K562 (cell line): ENCODE measurements around the gene SLC25A17. TPM values are rescaled to one million over a fixed set of nuclear protein-coding genes. Genes with fewer than 3 reads are reported as not detected.

ENCODE experiments used
- ARID4B ChIP-seq: sonication (generic); formaldehyde crosslinking; IDR thresholded peaks from 2 replicates; pipeline ENCODE4 v1.8.0; 2022; ENCODE audit warnings: mild to moderate bottlenecking, missing genetic modification reagents
- CCNT2 ChIP-seq: IDR thresholded peaks from 2 replicates; pipeline ENCODE4 v1.6.1; 2011; ENCODE audit warnings: borderline replicate concordance, low read depth, mild to moderate bottlenecking, moderate library complexity, mixed read lengths, low read length; ENCODE audit not compliant: insufficient read length; ENCODE audit errors: extremely low read depth
- CTBP1 ChIP-seq: fragments of 450-650 bp; IDR thresholded peaks from 2 replicates; pipeline ENCODE4 v1.6.1; 2016; ENCODE audit warnings: borderline replicate concordance
- DACH1 ChIP-seq: fragments of 450-650 bp; IDR thresholded peaks from 2 replicates; pipeline ENCODE4 v1.6.1; 2018; ENCODE audit not compliant: partially characterized antibody
- DIDO1 ChIP-seq: fragments of 450-650 bp; IDR thresholded peaks from 2 replicates; pipeline ENCODE4 v1.6.1; 2016; ENCODE audit warnings: low read depth, missing biosample characterization, missing genetic modification characterization
- ELF1 ChIP-seq: fragments of 200-800 bp; sonication (Bioruptor generic); IDR thresholded peaks from 2 replicates; pipeline ENCODE4 v1.6.1; 2016; ENCODE audit warnings: missing genetic modification characterization, missing compliant biosample characterization
- KLF1 ChIP-seq: fragments of 450-650 bp; IDR thresholded peaks from 2 replicates; pipeline ENCODE4 v1.6.1; 2016; ENCODE audit warnings: missing genetic modification characterization, missing compliant biosample characterization
- MBD2 ChIP-seq: sonication (generic); IDR thresholded peaks from 2 replicates; pipeline ENCODE4 v1.6.1; 2016; ENCODE audit warnings: low read depth, borderline replicate concordance
- MEF2A ChIP-seq: IDR thresholded peaks from 2 replicates; pipeline ENCODE4 v1.6.1; 2011; ENCODE audit warnings: low read depth, mild to moderate bottlenecking, low read length, moderate library complexity; ENCODE audit not compliant: control insufficient read depth
- SREBF1 ChIP-seq: fragments of 150-350 bp; IDR thresholded peaks from 2 replicates; pipeline ENCODE4 v1.6.1; 2014; ENCODE audit warnings: antibody characterized with exemption, low read depth, low read length, borderline replicate concordance
- TAL1 ChIP-seq: fragments of 450-650 bp; IDR thresholded peaks from 2 replicates; pipeline ENCODE4 v1.6.1; 2016; ENCODE audit warnings: mild to moderate bottlenecking
- TBP ChIP-seq: optimal IDR thresholded peaks from 2 replicates; pipeline ENCODE3; 2011; ENCODE audit warnings: low read depth, low read length, improper control_type of control experiment
- U2AF2 ChIP-seq: fragments of 200-400 bp; formaldehyde crosslinking; optimal IDR thresholded peaks from 2 replicates; pipeline ENCODE3; 2017; ENCODE audit warnings: low read depth, mild to moderate bottlenecking, low read length
- VEZF1 ChIP-seq: fragments of 200-800 bp; sonication (Bioruptor generic); IDR thresholded peaks from 2 replicates; pipeline ENCODE4 v1.6.1; 2017; ENCODE audit warnings: missing genetic modification characterization, missing compliant biosample characterization
- ZBTB7A ChIP-seq: IDR thresholded peaks from 2 replicates; pipeline ENCODE4 v1.6.1; 2011; ENCODE audit warnings: low read depth, mild to moderate bottlenecking, low read length, moderate library complexity, borderline replicate concordance; ENCODE audit not compliant: control insufficient read depth
- ZNF395 ChIP-seq: fragments of 200-800 bp; sonication (Bioruptor generic); IDR thresholded peaks from 2 replicates; pipeline ENCODE4 v1.6.1; 2017; ENCODE audit warnings: missing genetic modification characterization, missing compliant biosample characterization
- ZNF551 ChIP-seq: fragments of 250-450 bp; sonication (Bioruptor Pico); IDR thresholded peaks from 2 replicates; pipeline ENCODE4 v1.5.0; 2021; ENCODE audit warnings: mild to moderate bottlenecking, moderate library complexity
- polyA plus RNA-seq, 8 experiments: library from polyadenylated mRNA; depleted of rRNA in 4 of 8; stranded (reverse) in 5 of 8; unstranded in 3 of 8; fragments of >200 nt; fragmentation: Nextera tagmentation in 2 of 8; fragmentation: Illumina TruSeq in 1 of 8; extraction: Ambion mirVana in 2 of 8; extraction: Trizol in 1 of 8; gene quantifications; 2 replicates each; pipeline versions ENCODE4 v1.2.1 to v1.2.3, GENCODE V29; 2011 to 2014; ENCODE audit warnings: inconsistent platforms in 1 of 8, missing spikeins in 1 of 8
- total RNA-seq, 7 experiments: library from RNA; depleted of rRNA in 6 of 7; stranded (reverse); fragments of >200 nt in 6 of 7; fragmentation: Illumina TruSeq in 2 of 7; extraction: Trizol in 2 of 7; gene quantifications; 2 replicates each; pipeline versions ENCODE4 v1.2.1 to v1.2.3, GENCODE V29; 2011 to 2021; ENCODE audit warnings: low replicate concordance in 1 of 7
- TF ChIP-seq, protein P1 (sequence below): sonication (generic); formaldehyde crosslinking; IDR thresholded peaks from 2 replicates; pipeline ENCODE4 v1.9.0; 2022; ENCODE audit warnings: mild to moderate bottlenecking, missing genetic modification reagents
- TF ChIP-seq, protein P2 (sequence below): fragments of 250-450 bp; sonication (Bioruptor Pico); IDR thresholded peaks from 2 replicates; pipeline ENCODE4 v1.5.0; 2021

The SLC25A17 gene
- total and polyA plus RNA-seq, 9 of the 15 experiments (the other 6 are each of a cell fraction or from before 2014, with no cell fraction given) = 32.6 to 136 (median 56.2) TPM

DNA sequence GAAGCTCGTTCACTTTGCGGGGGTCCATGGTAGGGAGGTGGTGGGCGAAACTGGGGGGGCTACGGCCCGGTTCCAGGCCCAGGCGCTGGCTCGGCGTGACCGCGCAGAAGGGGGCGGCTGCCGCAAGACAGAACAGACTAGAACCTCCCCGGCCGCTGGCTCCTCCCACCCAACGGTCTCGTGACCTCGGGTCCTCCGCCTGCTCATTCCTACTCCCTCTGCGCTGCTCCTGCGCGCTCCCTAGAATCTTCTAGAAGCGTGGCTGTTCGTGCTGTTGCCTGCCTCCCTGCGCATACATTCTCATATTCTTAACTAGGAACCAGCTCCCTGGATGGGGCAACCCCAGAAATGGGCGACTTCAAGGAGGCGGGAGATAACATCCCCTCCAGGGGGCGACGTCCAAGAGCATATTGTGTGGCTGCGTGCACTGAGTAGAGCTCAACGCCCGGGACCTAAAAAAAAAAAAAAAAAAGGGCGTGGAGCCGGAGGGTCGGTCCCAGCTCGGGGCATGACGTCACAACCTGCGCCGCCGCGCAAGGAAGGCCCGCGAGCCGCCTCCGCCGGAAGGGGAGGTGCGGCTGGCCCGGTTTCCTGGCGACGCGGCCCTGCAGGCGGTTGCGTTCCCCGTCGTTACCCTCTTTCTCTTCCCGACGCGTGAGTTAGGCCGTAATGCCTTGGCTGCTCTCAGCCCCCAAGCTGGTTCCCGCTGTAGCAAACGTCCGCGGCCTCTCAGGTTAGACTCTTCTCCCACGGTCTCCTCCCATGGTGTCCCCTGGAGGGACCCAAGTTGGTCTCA, 37.6 kb upstream of the SLC25A17 start, which contains the start of the genes ST13 and XPNPEP3 (continued):
- TF ChIP-seq DACH1 = peak; percentile 75
- peak; percentile 48 for TF ChIP-seq ARID4B
- TF ChIP-seq MEF2A = no peak
- TF ChIP-seq, protein P1, sequence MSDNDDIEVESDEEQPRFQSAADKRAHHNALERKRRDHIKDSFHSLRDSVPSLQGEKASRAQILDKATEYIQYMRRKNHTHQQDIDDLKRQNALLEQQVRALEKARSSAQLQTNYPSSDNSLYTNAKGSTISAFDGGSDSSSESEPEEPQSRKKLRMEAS (CRISPR knock-in tag) = peak; percentile 86
- peak; percentile 56 for TF ChIP-seq ELF1 (tag)
- no peak for TF ChIP-seq CTBP1
- peak; percentile 48 for TF ChIP-seq TBP
- peak; percentile 81 for TF ChIP-seq VEZF1 (CRISPR knock-in tag)
- TF ChIP-seq, protein P2, sequence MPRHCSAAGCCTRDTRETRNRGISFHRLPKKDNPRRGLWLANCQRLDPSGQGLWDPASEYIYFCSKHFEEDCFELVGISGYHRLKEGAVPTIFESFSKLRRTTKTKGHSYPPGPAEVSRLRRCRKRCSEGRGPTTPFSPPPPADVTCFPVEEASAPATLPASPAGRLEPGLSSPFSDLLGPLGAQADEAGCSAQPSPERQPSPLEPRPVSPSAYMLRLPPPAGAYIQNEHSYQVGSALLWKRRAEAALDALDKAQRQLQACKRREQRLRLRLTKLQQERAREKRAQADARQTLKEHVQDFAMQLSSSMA (CRISPR knock-in tag) = no peak
- TF ChIP-seq TAL1 = 0 out of 2 replicates have a peak, but pooled peaks have one; percentile 18
- no peak for TF ChIP-seq U2AF2
- peak; percentile 41; the same call in 1 of the 2 replicates for TF ChIP-seq DIDO1 (tag)
- no peak for TF ChIP-seq SREBF1
- TF ChIP-seq CCNT2 = peak; percentile 49
- TF ChIP-seq ZNF551 (CRISPR knock-in tag) = no peak
- peak; percentile 68; the same call in 1 of the 2 replicates for TF ChIP-seq ZNF395 (CRISPR knock-in tag)
- no peak; the same call in 1 of the 2 replicates for TF ChIP-seq ZBTB7A
- peak; percentile 67; the same call in 1 of the 2 replicates for TF ChIP-seq KLF1 (tag)
- peak; percentile 28 for TF ChIP-seq MBD2
